OCI-LY1 (cell line): Measurements from ENCODE around the gene FSTL3.

Source experiments
- H2AFZ ChIP-seq: fragments of 200-600 bp; sonication (generic), shearing (Covaris generic); 2 replicates; pipeline ENCODE4 v1.6.0; 2014; ENCODE audit warnings: antibody characterized with exemption, mild to moderate bottlenecking, low read length
- H3F3A ChIP-seq: fragments of 200-600 bp; sonication (generic), shearing (Covaris generic); 2 replicates; pipeline ENCODE4 v1.6.0; 2014; ENCODE audit warnings: mild to moderate bottlenecking, antibody characterized with exemption, low read length, moderate library complexity; ENCODE audit not compliant: insufficient read depth
- H3K27ac ChIP-seq: fragments of 200-600 bp; sonication (generic); 2 replicates; pipeline ENCODE4 v1.5.1; 2014; ENCODE audit warnings: low read length, mixed run types, mild to moderate bottlenecking, low read depth; ENCODE audit not compliant: poor library complexity, severe bottlenecking
- H3K27me3 ChIP-seq: fragments of 200-600 bp; sonication (generic); 2 replicates; pipeline ENCODE4 v1.6.0; 2014; ENCODE audit warnings: antibody characterized with exemption, mild to moderate bottlenecking, low read length, moderate library complexity; ENCODE audit not compliant: insufficient read depth
- H3K36me3 ChIP-seq: fragments of 200-600 bp; sonication (generic); 2 replicates; pipeline ENCODE4 v1.6.1; 2014; ENCODE audit warnings: mild to moderate bottlenecking, antibody characterized with exemption, low read length, moderate library complexity, mixed read lengths; ENCODE audit not compliant: insufficient read depth
- H3K4me1 ChIP-seq: fragments of 200-600 bp; sonication (generic); 2 replicates; pipeline ENCODE4 v1.5.1; 2014; ENCODE audit warnings: mild to moderate bottlenecking, low read length, moderate library complexity; ENCODE audit not compliant: insufficient read depth, severe bottlenecking
- H3K4me2 ChIP-seq: fragments of 200-600 bp; sonication (generic), shearing (Covaris generic); 2 replicates; pipeline ENCODE4 v1.6.1; 2014; ENCODE audit warnings: low read length
- H3K4me3 ChIP-seq: fragments of 200-600 bp; sonication (generic); 2 replicates; pipeline ENCODE4 v1.5.1; 2014; ENCODE audit warnings: low read length, low read depth, mild to moderate bottlenecking, mixed read lengths; ENCODE audit not compliant: poor library complexity, severe bottlenecking
- H3K79me2 ChIP-seq: fragments of 200-600 bp; shearing (Covaris generic); 2 replicates; pipeline ENCODE4 v1.6.1; 2016; ENCODE audit warnings: mixed run types, low read length, mixed read lengths; ENCODE audit not compliant: insufficient read depth
- H3K9ac ChIP-seq: fragments of 200-600 bp; sonication (generic), shearing (Covaris generic); 2 replicates; pipeline ENCODE4 v1.6.1; 2014; ENCODE audit warnings: mild to moderate bottlenecking, low read length, mixed read lengths
- H3K9me2 ChIP-seq: fragments of 200-600 bp; sonication (generic), shearing (Covaris generic); 2 replicates; pipeline ENCODE4 v1.6.1; 2014; ENCODE audit warnings: low read depth, mild to moderate bottlenecking, low read length, mixed read lengths
- H3K9me3 ChIP-seq: fragments of 200-600 bp; shearing (Covaris generic); 2 replicates; pipeline ENCODE4 v1.6.1; 2014; ENCODE audit warnings: low read length, mixed read lengths
- H4K20me1 ChIP-seq: fragments of 200-600 bp; sonication (generic), shearing (Covaris generic); 2 replicates; pipeline ENCODE4 v1.6.0; 2016; ENCODE audit warnings: mild to moderate bottlenecking, low read length; ENCODE audit not compliant: insufficient read depth
- EZH2 ChIP-seq: fragments of 200-600 bp; sonication (generic), shearing (Covaris generic); IDR thresholded peaks from 2 replicates; pipeline ENCODE4 v1.8.0; 2017; ENCODE audit warnings: borderline replicate concordance, mixed run types, mild to moderate bottlenecking, antibody characterized with exemption, low read length, moderate library complexity, mixed read lengths
- TF ChIP-seq, protein P1 (sequence below): fragments of 200-600 bp; sonication (generic), shearing (Covaris generic); IDR thresholded peaks from 2 replicates; pipeline ENCODE4 v1.5.1; 2017; ENCODE audit warnings: mild to moderate bottlenecking, antibody characterized with exemption, low read length, moderate library complexity, mixed read lengths

The FSTL3 gene

DNA sequence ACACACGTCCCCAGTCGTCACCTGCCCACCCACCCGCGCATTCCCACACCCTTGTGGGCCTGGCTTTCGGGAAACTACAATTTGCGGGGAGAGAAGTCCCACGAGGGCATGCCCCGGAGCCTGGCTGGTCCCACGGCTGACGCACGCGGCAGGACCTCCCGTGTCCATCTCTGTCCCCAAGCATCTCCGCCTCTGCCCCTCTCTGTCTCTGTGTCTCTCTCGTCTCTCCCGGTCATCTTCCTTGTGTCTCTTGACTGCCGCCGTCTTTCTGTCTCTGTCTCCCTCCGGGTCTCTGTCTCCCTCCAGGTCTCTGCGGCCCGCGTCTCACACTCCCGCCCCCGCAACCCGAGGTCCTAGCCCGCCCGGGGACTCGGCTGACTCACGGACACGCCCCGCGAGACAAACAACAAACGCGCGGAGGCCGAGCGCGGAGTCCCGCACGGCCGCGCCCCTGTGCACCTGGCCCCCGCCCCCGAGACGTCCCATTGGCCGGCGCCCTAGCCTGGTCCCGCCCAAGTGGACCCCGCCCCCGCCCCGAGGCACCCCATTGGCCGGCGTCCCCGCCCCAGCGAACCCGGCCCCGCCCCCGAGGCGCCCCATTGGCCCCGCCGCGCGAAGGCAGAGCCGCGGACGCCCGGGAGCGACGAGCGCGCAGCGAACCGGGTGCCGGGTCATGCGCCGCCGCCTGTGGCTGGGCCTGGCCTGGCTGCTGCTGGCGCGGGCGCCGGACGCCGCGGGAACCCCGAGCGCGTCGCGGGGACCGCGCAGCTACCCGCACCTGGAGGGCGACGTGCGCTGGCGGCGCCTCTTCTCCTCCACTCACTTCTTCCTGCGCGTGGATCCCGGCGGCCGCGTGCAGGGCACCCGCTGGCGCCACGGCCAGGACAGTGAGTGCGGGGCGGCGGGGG lies 36.7 kb upstream of the FSTL3 start, which contains the start of gene FGF22:
FGF22 (plus strand) TSS at position 627 of the 908 bp plus-strand sequence; CDS start at position 674, 47 bp downstream.
- Histone ChIP-seq H3K79me2 (no peaks in the 10 kb centered on the region), H2AFZ (no peak within 1 kb of the TSS), H3K9ac (peak within 1 kb of the TSS; percentile 21; the same call in 1 of the 2 replicates), H3K9me3 (no peaks in the 10 kb centered on the region), H3K4me3 (peak within 1 kb of the TSS; percentile 58), H3K36me3 (peaks cover 11% of the 10 kb centered on the region), H3F3A (no peaks in the 10 kb centered on the region; the same call in 1 of the 2 replicates), H3K27ac (no peak within 1 kb of the TSS), H3K27me3 (peaks cover 4% of the 10 kb centered on the region; the same call in 1 of the 2 replicates), H3K9me2 (no peaks in the 10 kb centered on the region), H3K4me2 (peak within 1 kb of the TSS; percentile 75), H3K4me1 (peaks cover 18% of the 10 kb centered on the region), H4K20me1 (no peaks in the 10 kb centered on the region)
- TF ChIP-seq, protein P1, sequence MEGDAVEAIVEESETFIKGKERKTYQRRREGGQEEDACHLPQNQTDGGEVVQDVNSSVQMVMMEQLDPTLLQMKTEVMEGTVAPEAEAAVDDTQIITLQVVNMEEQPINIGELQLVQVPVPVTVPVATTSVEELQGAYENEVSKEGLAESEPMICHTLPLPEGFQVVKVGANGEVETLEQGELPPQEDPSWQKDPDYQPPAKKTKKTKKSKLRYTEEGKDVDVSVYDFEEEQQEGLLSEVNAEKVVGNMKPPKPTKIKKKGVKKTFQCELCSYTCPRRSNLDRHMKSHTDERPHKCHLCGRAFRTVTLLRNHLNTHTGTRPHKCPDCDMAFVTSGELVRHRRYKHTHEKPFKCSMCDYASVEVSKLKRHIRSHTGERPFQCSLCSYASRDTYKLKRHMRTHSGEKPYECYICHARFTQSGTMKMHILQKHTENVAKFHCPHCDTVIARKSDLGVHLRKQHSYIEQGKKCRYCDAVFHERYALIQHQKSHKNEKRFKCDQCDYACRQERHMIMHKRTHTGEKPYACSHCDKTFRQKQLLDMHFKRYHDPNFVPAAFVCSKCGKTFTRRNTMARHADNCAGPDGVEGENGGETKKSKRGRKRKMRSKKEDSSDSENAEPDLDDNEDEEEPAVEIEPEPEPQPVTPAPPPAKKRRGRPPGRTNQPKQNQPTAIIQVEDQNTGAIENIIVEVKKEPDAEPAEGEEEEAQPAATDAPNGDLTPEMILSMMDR = no peak
- no peak for TF ChIP-seq EZH2

DNA sequence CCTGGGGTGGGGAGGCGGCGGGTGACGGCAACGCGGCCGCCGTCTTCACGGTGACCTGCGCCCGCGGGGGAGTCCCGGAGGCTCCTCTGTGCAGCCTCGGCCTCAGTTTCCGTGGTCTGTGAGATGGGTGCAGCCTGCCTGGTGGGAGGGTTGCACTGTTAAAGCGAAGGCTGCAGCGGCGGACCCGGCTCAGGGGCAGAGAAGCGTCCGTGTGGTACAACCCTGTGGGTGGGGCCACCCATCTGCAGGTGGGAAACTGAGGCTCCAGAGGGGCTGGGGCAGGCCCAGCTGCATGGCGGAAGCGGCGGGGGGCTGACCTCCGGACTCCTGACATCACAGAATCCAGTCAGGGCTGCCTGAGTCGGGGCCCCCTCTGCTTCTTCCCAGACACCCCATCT lies 36.0 kb upstream of the FSTL3 start:
- Histone ChIP-seq H3K27ac (no peak overlapping the region), H3K4me3 (peak overlapping the region; percentile 58), H3K9me3 (no peaks in the 10 kb centered on the region), H3K9me2 (no peaks in the 10 kb centered on the region), H4K20me1 (no peaks in the 10 kb centered on the region), H3K36me3 (peaks cover 17% of the 10 kb centered on the region), H3K4me1 (peaks cover 18% of the 10 kb centered on the region), H3K27me3 (peaks cover 4% of the 10 kb centered on the region; the same call in 1 of the 2 replicates), H3K9ac (peak overlapping the region; percentile 21; the same call in 1 of the 2 replicates), H2AFZ (no peak overlapping the region), H3F3A (no peaks in the 10 kb centered on the region; the same call in 1 of the 2 replicates), H3K79me2 (no peaks in the 10 kb centered on the region), H3K4me2 (peak overlapping the region; percentile 67)
- TF ChIP-seq EZH2 = no peak
- TF ChIP-seq, protein P1 = no peak

DNA sequence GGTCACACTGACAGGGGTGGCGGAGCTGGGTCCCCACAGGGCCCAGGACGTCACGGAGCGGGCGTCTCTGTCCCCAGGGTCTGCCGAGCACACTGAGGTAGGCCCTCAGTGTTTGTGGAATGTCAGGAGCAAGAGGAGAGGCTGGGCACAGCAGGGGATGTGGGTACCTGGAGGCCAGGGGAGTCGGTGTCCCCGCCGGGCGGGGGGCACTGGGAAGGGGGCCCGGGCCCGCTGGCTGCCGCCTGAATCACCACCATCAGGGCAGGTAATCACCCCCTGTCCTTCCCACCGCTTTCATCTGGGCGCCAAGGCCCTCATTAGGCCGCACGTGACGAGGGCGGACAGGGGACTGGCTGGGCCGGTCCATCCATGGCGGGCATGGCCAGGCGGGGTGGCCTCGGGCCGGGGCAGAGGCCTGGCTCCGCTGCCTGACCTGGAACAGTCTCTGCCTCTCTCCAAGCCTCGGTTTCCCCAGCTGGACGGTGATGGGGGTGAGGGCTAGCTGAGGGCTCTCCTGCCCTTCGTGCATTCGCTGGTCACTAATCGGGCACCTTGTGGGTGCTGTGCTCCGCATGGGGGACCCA lies 35.5 kb upstream of the FSTL3 start:
- H3K4me1 ChIP-seq = peaks cover 18% of the 10 kb centered on the region
- peaks cover 22% of the 10 kb centered on the region for H3K36me3 ChIP-seq
- no peak for TF ChIP-seq EZH2
- TF ChIP-seq, protein P1 = no peak
- H3K9me2 ChIP-seq = no peaks in the 10 kb centered on the region
- no peaks in the 10 kb centered on the region for H3K9me3 ChIP-seq
- H3K27me3 ChIP-seq = peaks cover 4% of the 10 kb centered on the region; the same call in 1 of the 2 replicates
- H3K4me2 ChIP-seq = peak overlapping the region; percentile 67
- no peak overlapping the region for H3K9ac ChIP-seq
- H3K4me3 ChIP-seq = no peak overlapping the region
- no peak overlapping the region for H3K27ac ChIP-seq
- H4K20me1 ChIP-seq = no peaks in the 10 kb centered on the region
- H3K79me2 ChIP-seq = no peaks in the 10 kb centered on the region
- H3F3A ChIP-seq = no peaks in the 10 kb centered on the region; the same call in 1 of the 2 replicates
- H2AFZ ChIP-seq = no peak overlapping the region
